HAP-1 (cell line): ENCODE data around the gene RAB5B.

Experiments used
- DNase-seq, 2 experiments: peaks; one replicate each; pipeline ENCODE4 v3.0.0-alpha.2; 2016 to 2020; ENCODE audit warnings: low spot score in 2 of 2
- H3K27me3 ChIP-seq: fragments of 250-450 bp; sonication (Bioruptor Pico); 2 replicates; pipeline ENCODE4 v1.5.1; 2020; ENCODE audit warnings: low read depth, mild to moderate bottlenecking, moderate library complexity
- H3K36me3 ChIP-seq: fragments of 250-450 bp; sonication (Bioruptor Pico); replicated peaks from 2 replicates; pipeline ENCODE4 v1.5.1; 2020; ENCODE audit warnings: mild to moderate bottlenecking
- H3K4me1 ChIP-seq: fragments of 250-450 bp; sonication (Bioruptor Pico); 2 replicates; pipeline ENCODE4 v1.5.1; 2020; ENCODE audit warnings: mild to moderate bottlenecking
- H3K4me3 ChIP-seq: fragments of 250-450 bp; sonication (Bioruptor Pico); 2 replicates; pipeline ENCODE4 v1.5.1; 2020; ENCODE audit warnings: mild to moderate bottlenecking, moderate library complexity
- H3K9me3 ChIP-seq: fragments of 250-450 bp; sonication (Bioruptor Pico); 2 replicates; pipeline ENCODE4 v1.5.1; 2020; ENCODE audit warnings: mild to moderate bottlenecking, moderate library complexity
- in situ Hi-C: fragments of 300-500 bp; cut with MboI; formaldehyde crosslinking; loops from 3 replicates; pipeline ENCODE4 v1.14.3; 2020; ENCODE audit warnings: low sequenced_read_pairs, inconsistent platforms, mixed read lengths

RAB5B gene

GRCh38 chr12:55957106-55957859 lies 16.6 kb upstream of the RAB5B start:
- Histone ChIP-seq H3K4me3 (no peak overlapping the region), H3K27me3 (no peaks in the 10 kb centered on the region), H3K36me3 (no peaks in the 10 kb centered on the region), H3K4me1 (no peaks in the 10 kb centered on the region), H3K9me3 (no peaks in the 10 kb centered on the region)
- no peak for DNase-seq
- in situ Hi-C loops: no loop called here

- no peak for DNase-seq
- in situ Hi-C loops: no loop called here
- H3K27me3 ChIP-seq: no peaks in the 10 kb centered on the region
- peaks cover 7% of the 10 kb centered on the region for H3K36me3 ChIP-seq
- no peak overlapping the region for H3K4me3 ChIP-seq
- peaks cover 5% of the 10 kb centered on the region; the same call in 1 of the 2 replicates for H3K4me1 ChIP-seq
- no peaks in the 10 kb centered on the region for H3K9me3 ChIP-seq
Observed at GRCh38 chr12:55963760-55964159, 10.1 kb upstream of the RAB5B start.

- peaks cover 5% of the 10 kb centered on the region; the same call in 1 of the 2 replicates for H3K4me1 ChIP-seq
- H3K9me3 ChIP-seq: no peaks in the 10 kb centered on the region
- no peak for DNase-seq
- no peaks in the 10 kb centered on the region for H3K27me3 ChIP-seq
- H3K4me3 ChIP-seq: no peak overlapping the region
- in situ Hi-C loops: no loop called here
- H3K36me3 ChIP-seq: peaks cover 12% of the 10 kb centered on the region
Observed at GRCh38 chr12:55965240-55965639, 8.6 kb upstream of the RAB5B start.

GRCh38 chr12:55965941-55966407 lies 7.9 kb upstream of the RAB5B start, which contains the start of gene PMEL:
Gene PMEL (minus strand): TSS chr12:55966042. CDS start chr12:55966011, 31 bp downstream.
- Histone ChIP-seq H3K36me3 (peaks cover 15% of the 10 kb centered on the region), H3K27me3 (no peaks in the 10 kb centered on the region), H3K4me3 (peak within 1 kb of the TSS; percentile 87), H3K9me3 (no peaks in the 10 kb centered on the region), H3K4me1 (peaks cover 5% of the 10 kb centered on the region; the same call in 1 of the 2 replicates)
- in situ Hi-C loops: no loop called here
- DNase-seq: peak in 1 of 2 experiments; percentile 23

- H3K9me3 ChIP-seq: no peaks in the 10 kb centered on the region
- in situ Hi-C loops: no loop called here
Observed at GRCh38 chr12:55966408-55967281, 7.2 kb upstream of the RAB5B start, which contains the start of gene CDK2. Gene CDK2 (plus strand): TSS chr12:55966830. CDS start chr12:55967009, 179 bp downstream.

GRCh38 chr12:55969356-55969755 lies 4.5 kb upstream of the RAB5B start:
- Histone ChIP-seq H3K36me3 (peaks cover 31% of the 10 kb centered on the region), H3K4me1 (peaks cover 10% of the 10 kb centered on the region), H3K9me3 (no peaks in the 10 kb centered on the region), H3K4me3 (no peak overlapping the region), H3K27me3 (no peaks in the 10 kb centered on the region)
- in situ Hi-C loops: no loop called here
- no peak for DNase-seq

More at GRCh38 chr12:55966408-55967281, 7.2 kb upstream of the RAB5B start, which contains the start of gene CDK2:
- H3K4me3 ChIP-seq: peak within 1 kb of the TSS; percentile 87
- peaks cover 22% of the 10 kb centered on the region for H3K36me3 ChIP-seq
- no peaks in the 10 kb centered on the region for H3K27me3 ChIP-seq
- peaks cover 5% of the 10 kb centered on the region; the same call in 1 of the 2 replicates for H3K4me1 ChIP-seq
- DNase-seq: peak; percentile 91 to 97

GRCh38 chr12:55970775-55971174 lies 3.1 kb upstream of the RAB5B start:
- H3K27me3 ChIP-seq: no peaks in the 10 kb centered on the region
- DNase-seq: no peak
- H3K4me1 ChIP-seq: peaks cover 15% of the 10 kb centered on the region
- H3K9me3 ChIP-seq: no peaks in the 10 kb centered on the region
- in situ Hi-C loops: no loop called here
- peaks cover 31% of the 10 kb centered on the region for H3K36me3 ChIP-seq
- H3K4me3 ChIP-seq: no peak overlapping the region

- H3K4me1 ChIP-seq: peaks cover 15% of the 10 kb centered on the region
Observed at GRCh38 chr12:55972042-55972441, 1.8 kb upstream of the RAB5B start.

GRCh38 chr12:55972456-55972855 lies 1.4 kb upstream of the RAB5B start:
- DNase-seq: no peak
- H3K36me3 ChIP-seq: peaks cover 31% of the 10 kb centered on the region
- H3K4me1 ChIP-seq: peaks cover 15% of the 10 kb centered on the region
- in situ Hi-C loops: no loop called here
- H3K27me3 ChIP-seq: no peaks in the 10 kb centered on the region
- H3K4me3 ChIP-seq: peak overlapping the region; percentile 32; the same call in 1 of the 2 replicates
- H3K9me3 ChIP-seq: no peaks in the 10 kb centered on the region

More at GRCh38 chr12:55972042-55972441, 1.8 kb upstream of the RAB5B start:
- Histone ChIP-seq H3K27me3 (no peaks in the 10 kb centered on the region), H3K36me3 (peaks cover 31% of the 10 kb centered on the region), H3K9me3 (no peaks in the 10 kb centered on the region), H3K4me3 (no peak overlapping the region)
- in situ Hi-C loops: no loop called here
- no peak for DNase-seq

GRCh38 chr12:55972911-55973598 lies 823 bp upstream of the RAB5B start:
- in situ Hi-C loops: no loop called here

GRCh38 chr12:55974308-55974730 lies 441 bp downstream of the RAB5B start:
- H3K27me3 ChIP-seq: no peaks in the 10 kb centered on the region
- H3K36me3 ChIP-seq: peaks cover 23% of the 10 kb centered on the region
- DNase-seq: peak; percentile 29 to 66
- H3K4me3 ChIP-seq: peak overlapping the region; percentile 78
- peaks cover 10% of the 10 kb centered on the region for H3K4me1 ChIP-seq
- in situ Hi-C loops: no loop called here
- H3K9me3 ChIP-seq: no peaks in the 10 kb centered on the region

More at GRCh38 chr12:55972911-55973598, 823 bp upstream of the RAB5B start:
- H3K4me1 ChIP-seq: peaks cover 10% of the 10 kb centered on the region
- H3K4me3 ChIP-seq: peak overlapping the region; percentile 32
- no peaks in the 10 kb centered on the region for H3K27me3 ChIP-seq
- H3K36me3 ChIP-seq: peaks cover 30% of the 10 kb centered on the region
- H3K9me3 ChIP-seq: no peaks in the 10 kb centered on the region
- no peak for DNase-seq

- in situ Hi-C loops: no loop called here
- no peak overlapping the region for H3K4me3 ChIP-seq
Observed at GRCh38 chr12:55978393-55978792, 4.5 kb downstream of the RAB5B start.

GRCh38 chr12:55979069-55979468 lies 5.2 kb downstream of the RAB5B start:
- peaks cover 5% of the 10 kb centered on the region for H3K36me3 ChIP-seq
- no peaks in the 10 kb centered on the region for H3K27me3 ChIP-seq
- DNase-seq: no peak
- no peak overlapping the region for H3K4me3 ChIP-seq
- in situ Hi-C loops: no loop called here
- no peaks in the 10 kb centered on the region for H3K9me3 ChIP-seq
- H3K4me1 ChIP-seq: peaks cover 5% of the 10 kb centered on the region; the same call in 1 of the 2 replicates

More at GRCh38 chr12:55978393-55978792, 4.5 kb downstream of the RAB5B start:
- H3K36me3 ChIP-seq: peaks cover 5% of the 10 kb centered on the region
- H3K9me3 ChIP-seq: no peaks in the 10 kb centered on the region
- peaks cover 5% of the 10 kb centered on the region; the same call in 1 of the 2 replicates for H3K4me1 ChIP-seq
- DNase-seq: no peak
- H3K27me3 ChIP-seq: no peaks in the 10 kb centered on the region
